Thyroid gland (tissue), 4 donors: ENCODE measurements around the gene CSTPP1.

Source experiments
- POLR2A ChIP-seq, 2 donors: fragments of 450-650 bp; IDR thresholded peaks; one replicate each; pipeline ENCODE4 v1.6.1; 2017; ENCODE audit warnings: antibody characterized with exemption in 2 of 2, mild to moderate bottlenecking in 2 of 2, moderate library complexity in 1 of 2
- TF ChIP-seq, protein P1 (sequence below), 6 experiments: fragments of 200-600 bp in 3 of 6; fragments of 450-650 bp in 3 of 6; sonication (generic) in 3 of 6; IDR thresholded peaks; one replicate each; pipeline ENCODE4 v1.5.1; 2016 to 2019; ENCODE audit warnings: antibody characterized with exemption in 6 of 6, mild to moderate bottlenecking in 2 of 6, inconsistent platforms in 1 of 6, moderate library complexity in 1 of 6

DNA sequence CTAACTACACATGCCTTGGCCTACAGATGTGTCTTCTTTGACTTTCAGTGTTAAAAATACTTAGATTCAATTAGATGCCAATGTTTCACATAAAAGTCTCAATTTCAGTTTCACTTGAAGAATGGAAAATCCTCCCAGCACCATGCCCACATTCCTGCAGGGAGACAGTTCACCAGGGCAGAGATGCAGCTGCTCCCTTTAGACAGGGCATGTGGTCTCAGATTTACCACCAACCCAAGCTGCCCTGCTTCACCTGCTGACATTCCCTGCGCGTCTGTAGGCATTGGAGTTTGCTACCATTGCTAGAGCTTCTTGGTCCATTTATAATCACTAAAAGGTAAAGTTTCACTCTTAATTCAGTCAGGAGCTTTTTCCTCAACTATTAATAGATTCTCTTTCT lies 126.2 kb downstream of the CSTPP1 start:
- TF ChIP-seq, protein P1, sequence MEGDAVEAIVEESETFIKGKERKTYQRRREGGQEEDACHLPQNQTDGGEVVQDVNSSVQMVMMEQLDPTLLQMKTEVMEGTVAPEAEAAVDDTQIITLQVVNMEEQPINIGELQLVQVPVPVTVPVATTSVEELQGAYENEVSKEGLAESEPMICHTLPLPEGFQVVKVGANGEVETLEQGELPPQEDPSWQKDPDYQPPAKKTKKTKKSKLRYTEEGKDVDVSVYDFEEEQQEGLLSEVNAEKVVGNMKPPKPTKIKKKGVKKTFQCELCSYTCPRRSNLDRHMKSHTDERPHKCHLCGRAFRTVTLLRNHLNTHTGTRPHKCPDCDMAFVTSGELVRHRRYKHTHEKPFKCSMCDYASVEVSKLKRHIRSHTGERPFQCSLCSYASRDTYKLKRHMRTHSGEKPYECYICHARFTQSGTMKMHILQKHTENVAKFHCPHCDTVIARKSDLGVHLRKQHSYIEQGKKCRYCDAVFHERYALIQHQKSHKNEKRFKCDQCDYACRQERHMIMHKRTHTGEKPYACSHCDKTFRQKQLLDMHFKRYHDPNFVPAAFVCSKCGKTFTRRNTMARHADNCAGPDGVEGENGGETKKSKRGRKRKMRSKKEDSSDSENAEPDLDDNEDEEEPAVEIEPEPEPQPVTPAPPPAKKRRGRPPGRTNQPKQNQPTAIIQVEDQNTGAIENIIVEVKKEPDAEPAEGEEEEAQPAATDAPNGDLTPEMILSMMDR (IDR thresholded peaks at IDR 0.05) = no peak
- no peak for TF ChIP-seq POLR2A (IDR thresholded peaks at IDR 0.05)
